DMS 273 (cell line): ENCODE results near the gene BAD.

Source experiments
- DNase-seq: peaks from one replicate; lab custom pipeline; 2025; ENCODE audit not compliant: unreplicated experiment; lab: John Stamatoyannopoulos, UW

The BAD gene

GRCh38 chr11:64232967-64233315 is 51.5 kb downstream of the BAD start:
- no peak for DNase-seq

GRCh38 chr11:64232182-64232966 is 52.1 kb downstream of the BAD start:
- no peak for DNase-seq

- DNase-seq = no peak
These were observed 52.9 kb downstream of the BAD start for GRCh38 chr11:64231546-64231945.

DNA sequence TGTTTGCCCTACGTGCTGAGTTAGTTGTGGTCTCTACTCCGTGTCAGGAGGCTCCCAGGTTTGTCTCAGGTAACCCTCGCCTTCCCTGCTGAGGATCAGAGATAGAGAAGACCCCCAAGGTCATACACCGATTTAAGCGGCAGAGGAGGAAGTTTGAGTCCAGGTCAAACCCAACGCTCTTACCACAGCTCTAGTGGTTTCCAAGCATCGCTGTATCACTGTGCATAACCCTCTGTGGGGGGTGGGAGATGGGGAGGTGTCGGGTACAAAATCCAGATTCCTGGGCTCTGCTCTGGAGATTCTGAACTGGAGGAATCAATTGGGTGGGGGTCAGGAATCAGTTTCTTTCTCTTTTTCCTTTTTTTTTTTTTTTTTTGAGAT is 53.5 kb downstream of the BAD start:
- no peak for DNase-seq

GRCh38 chr11:64230171-64230984 is 54.1 kb downstream of the BAD start, which contains the start of gene DNAJC4:
Gene DNAJC4 (plus strand): TSS chr11:64230548. CDS start chr11:64230855, 307 bp downstream.
- DNase-seq = peak; percentile 93

DNA sequence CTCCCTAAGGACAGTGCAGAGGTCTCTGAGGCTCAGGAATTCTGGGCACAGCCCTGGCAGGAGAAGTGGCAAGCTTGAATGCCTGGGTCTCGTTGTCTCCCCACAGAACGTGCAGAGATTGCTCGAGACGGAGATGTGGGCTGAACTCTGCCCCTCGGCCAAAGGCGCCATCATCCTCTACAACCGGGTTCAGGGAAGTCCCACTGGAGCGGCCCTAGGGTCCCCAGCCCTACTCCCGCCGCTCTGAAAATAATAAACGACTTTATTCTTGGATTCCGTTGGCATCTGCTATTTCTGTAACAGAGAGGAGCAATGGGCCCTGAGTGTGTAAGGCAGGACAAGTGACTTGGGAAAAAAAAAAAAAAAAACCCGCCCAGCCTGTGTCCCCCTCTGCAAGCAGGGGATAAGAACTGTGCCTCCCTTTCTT is 54.7 kb downstream of the BAD start:
- no peak for DNase-seq

GRCh38 chr11:64229090-64229743 is 55.2 kb downstream of the BAD start:
- DNase-seq = no peak

- peak; percentile 43 for DNase-seq
These were observed 57.0 kb downstream of the BAD start for GRCh38 chr11:64227405-64227956.

DNA sequence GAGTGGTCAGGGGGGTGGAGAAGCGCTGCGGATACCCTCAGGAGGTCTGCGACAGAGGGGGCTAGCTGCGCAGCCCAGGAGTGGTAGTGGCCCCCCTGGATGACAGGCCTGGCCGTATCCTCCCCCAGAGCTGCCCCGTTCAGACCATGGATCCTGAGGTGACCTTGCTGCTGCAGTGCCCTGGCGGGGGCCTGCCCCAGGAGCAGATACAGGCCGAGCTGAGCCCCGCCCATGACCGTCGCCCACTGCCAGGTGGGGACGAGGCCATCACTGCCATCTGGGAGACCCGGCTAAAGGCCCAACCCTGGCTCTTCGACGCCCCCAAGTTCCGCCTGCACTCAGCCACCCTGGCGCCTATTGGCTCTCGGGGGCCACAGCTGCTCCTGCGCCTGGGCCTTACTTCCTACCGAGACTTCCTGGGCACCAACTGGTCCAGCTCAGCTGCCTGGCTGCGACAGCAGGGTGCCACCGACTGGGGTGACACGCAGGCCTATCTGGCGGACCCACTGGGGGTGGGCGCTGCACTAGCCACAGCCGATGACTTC is 57.9 kb downstream of the BAD start:
- DNase-seq = peak; percentile 61

- peak; percentile 89 for DNase-seq
These were observed 58.6 kb downstream of the BAD start, which contains the start of the genes NUDT22 and TRPT1 for GRCh38 chr11:64225608-64226506. Gene NUDT22 (plus strand): TSS chr11:64226274. CDS start chr11:64226653, 379 bp downstream. Gene TRPT1 (minus strand): TSS chr11:64226186. CDS start chr11:64225860, 326 bp downstream.

DNA sequence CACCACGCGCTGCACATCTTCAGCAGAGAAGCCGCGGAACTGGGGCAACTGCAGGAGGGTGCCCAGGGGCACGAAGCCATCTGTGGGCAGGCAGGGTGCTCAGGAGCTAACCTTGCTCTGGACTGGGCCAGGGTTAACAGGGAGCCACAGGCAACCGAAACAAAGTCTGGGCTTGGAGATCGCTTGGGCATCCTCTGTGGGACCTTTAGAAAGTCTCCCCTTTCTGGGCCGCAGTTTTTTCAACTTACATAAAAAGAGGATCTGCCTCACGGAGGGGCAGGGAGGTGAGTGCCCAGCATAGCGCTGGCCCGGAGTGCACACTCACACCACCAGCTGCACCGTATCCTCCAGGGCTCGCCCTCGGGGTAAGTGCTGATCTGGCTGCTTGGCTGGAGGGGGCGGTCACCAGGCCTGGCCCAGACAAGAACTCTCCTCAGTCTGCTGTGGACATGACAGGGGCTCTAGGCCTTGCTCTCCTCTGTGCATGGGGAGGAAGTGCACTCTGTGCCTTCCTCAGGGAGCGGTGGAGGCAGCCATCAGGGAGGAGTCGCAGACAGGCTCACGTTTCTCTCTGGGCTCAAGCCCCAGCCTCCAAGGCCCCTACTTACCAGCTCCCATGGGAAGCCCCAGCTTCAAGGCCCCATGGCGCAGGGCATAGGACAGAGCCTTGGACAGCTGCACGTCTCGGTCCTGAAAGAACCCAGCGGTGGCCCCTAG is 59.4 kb downstream of the BAD start:
- no peak for DNase-seq

GRCh38 chr11:64224151-64224890 is 60.1 kb downstream of the BAD start:
- DNase-seq = no peak

DNA sequence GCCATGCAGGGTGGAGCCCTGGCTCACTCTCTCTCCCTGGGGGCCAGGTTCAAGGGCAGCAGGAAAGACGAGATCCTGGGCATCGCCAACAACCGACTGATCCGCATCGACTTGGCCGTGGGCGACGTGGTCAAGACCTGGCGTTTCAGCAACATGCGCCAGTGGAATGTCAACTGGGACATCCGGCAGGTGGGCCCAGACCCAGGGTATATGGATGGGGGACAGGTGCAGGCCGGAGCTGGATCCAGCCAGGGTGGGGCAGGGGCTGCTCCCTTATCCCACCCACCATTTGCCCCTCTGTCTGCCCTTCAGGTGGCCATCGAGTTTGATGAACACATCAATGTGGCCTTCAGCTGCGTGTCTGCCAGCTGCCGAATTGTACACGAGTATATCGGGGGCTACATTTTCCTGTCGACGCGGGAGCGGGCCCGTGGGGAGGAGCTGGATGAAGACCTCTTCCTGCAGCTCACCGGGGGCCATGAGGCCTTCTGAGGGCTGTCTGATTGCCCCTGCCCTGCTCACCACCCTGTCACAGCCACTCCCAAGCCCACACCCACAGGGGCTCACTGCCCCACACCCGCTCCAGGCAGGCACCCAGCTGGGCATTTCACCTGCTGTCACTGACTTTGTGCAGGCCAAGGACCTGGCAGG is 61.3 kb downstream of the BAD start:
- peak; percentile 52 for DNase-seq

DNA sequence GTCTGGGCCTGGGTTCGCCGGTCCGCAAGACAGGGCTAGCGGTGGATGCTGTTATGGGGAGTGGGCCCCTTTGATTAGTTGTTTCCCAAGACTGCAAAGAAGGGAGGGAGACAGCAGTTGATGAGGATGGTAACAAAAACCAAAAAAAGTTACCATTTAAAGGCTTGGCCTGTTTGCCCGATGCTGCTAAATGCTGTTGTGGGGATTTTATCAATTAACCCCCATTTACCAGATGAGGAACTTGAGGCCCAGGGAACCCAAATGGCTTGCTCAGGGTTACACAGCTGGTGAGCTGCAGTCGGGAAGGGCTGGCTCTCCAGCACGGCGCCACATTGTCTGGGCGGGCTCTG is 61.8 kb downstream of the BAD start:
- DNase-seq = peak; percentile 77

GRCh38 chr11:64220798-64221197 is 63.7 kb downstream of the BAD start:
- DNase-seq = no peak

DNA sequence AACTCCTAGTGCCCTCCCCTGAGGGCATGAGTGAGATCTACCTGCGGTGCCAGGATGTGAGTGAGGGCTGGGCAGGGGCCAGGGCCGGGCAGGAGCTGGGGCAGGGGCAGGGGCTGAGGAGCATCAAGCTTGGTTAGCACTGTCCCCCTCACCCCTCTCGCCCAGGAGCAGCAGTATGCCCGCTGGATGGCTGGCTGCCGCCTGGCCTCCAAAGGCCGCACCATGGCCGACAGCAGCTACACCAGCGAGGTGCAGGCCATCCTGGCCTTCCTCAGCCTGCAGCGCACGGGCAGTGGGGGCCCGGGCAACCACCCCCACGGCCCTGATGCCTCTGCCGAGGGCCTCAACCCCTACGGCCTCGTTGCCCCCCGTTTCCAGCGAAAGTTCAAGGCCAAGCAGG is 64.2 kb downstream of the BAD start:
- no peak for DNase-seq
